BLaER1 (cell line): ENCODE results near the gene TWIST1.
A peak's percentile ranks its signal among the peaks of the same experiment; 100 is the strongest.

Experiments used
- H3K27ac ChIP-seq: shearing (Covaris generic); formaldehyde crosslinking; 2 replicates; pipeline ENCODE4 v1.8.1; 2022
- H3K27me3 ChIP-seq: shearing (Covaris generic); formaldehyde crosslinking; 2 replicates; pipeline ENCODE4 v1.8.1; 2022
- H3K36me3 ChIP-seq: shearing (Covaris generic); formaldehyde crosslinking; 2 replicates; pipeline ENCODE4 v1.8.1; 2022
- H3K4me1 ChIP-seq: shearing (Covaris generic); formaldehyde crosslinking; 2 replicates; pipeline ENCODE4 v1.8.1; 2022
- H3K4me2 ChIP-seq: shearing (Covaris generic); formaldehyde crosslinking; 2 replicates; pipeline ENCODE4 v1.8.1; 2022
- H3K4me3 ChIP-seq: shearing (Covaris generic); formaldehyde crosslinking; 2 replicates; pipeline ENCODE4 v1.8.1; 2022
- H3K9ac ChIP-seq: shearing (Covaris generic); formaldehyde crosslinking; 2 replicates; pipeline ENCODE4 v1.8.1; 2022
- H3K9me3 ChIP-seq: shearing (Covaris generic); formaldehyde crosslinking; 2 replicates; pipeline ENCODE4 v1.8.1; 2022
- H4K20me1 ChIP-seq: shearing (Covaris generic); formaldehyde crosslinking; 2 replicates; pipeline ENCODE4 v1.8.1; 2022
- Cebpa-rat ChIP-seq: shearing (Covaris generic); IDR thresholded peaks from 2 replicates; pipeline ENCODE4 v1.8.1; 2022

The TWIST1 gene

GRCh38 chr7:19079066-19079465 lies 38.4 kb downstream of the TWIST1 start:
- Histone ChIP-seq H3K4me2 (no peak overlapping the region), H3K4me3 (no peak overlapping the region), H3K4me1 (no peaks in the 10 kb centered on the region), H3K27me3 (no peaks in the 10 kb centered on the region), H3K36me3 (no peaks in the 10 kb centered on the region), H3K9me3 (no peaks in the 10 kb centered on the region), H3K9ac (no peak overlapping the region), H4K20me1 (no peaks in the 10 kb centered on the region), H3K27ac (no peak overlapping the region)
- TF ChIP-seq Cebpa-rat, result peak; percentile 47; the same call in 1 of the 2 replicates

- H3K9me3 ChIP-seq, result no peaks in the 10 kb centered on the region
- no peaks in the 10 kb centered on the region for H3K36me3 ChIP-seq
- no peak for TF ChIP-seq Cebpa-rat
- H3K4me1 ChIP-seq, result no peaks in the 10 kb centered on the region
- no peak overlapping the region for H3K4me3 ChIP-seq
- no peaks in the 10 kb centered on the region for H4K20me1 ChIP-seq
- no peak overlapping the region for H3K9ac ChIP-seq
- no peak overlapping the region for H3K27ac ChIP-seq
- H3K27me3 ChIP-seq, result no peaks in the 10 kb centered on the region
- no peak overlapping the region for H3K4me2 ChIP-seq
Measured at GRCh38 chr7:19069842-19070241, 47.6 kb downstream of the TWIST1 start.

DNA sequence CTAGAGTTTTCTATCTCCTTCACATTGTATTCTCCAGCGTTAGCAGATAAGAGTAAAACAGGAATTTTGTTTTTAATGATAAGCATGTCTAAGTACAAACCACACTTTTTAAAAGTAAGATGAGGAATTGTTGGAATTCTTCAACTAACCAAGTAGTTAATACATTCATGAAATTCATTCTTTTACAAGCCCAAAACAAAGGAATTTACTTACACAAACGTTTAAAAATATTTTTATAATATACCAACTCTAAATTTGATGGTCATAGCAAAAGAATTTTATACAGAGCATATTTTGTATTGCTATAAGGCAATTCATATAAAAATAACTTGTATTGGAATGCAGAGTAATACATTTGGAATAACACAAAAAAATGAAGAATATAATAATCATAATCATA lies 51.3 kb downstream of the TWIST1 start:
- no peaks in the 10 kb centered on the region for H3K9me3 ChIP-seq
- H3K27ac ChIP-seq, result no peak overlapping the region
- H3K9ac ChIP-seq, result no peak overlapping the region
- no peak for TF ChIP-seq Cebpa-rat
- H3K4me2 ChIP-seq, result no peak overlapping the region
- no peaks in the 10 kb centered on the region for H3K36me3 ChIP-seq
- no peaks in the 10 kb centered on the region for H3K4me1 ChIP-seq
- no peaks in the 10 kb centered on the region for H4K20me1 ChIP-seq
- no peak overlapping the region for H3K4me3 ChIP-seq
- no peaks in the 10 kb centered on the region for H3K27me3 ChIP-seq
